OCI-LY3 (cell line): ENCODE measurements around the gene ROBO2.

ENCODE experiments used
- H2AFZ ChIP-seq: fragments of 200-600, 300-600 bp; shearing (Covaris generic); 2 replicates; pipeline ENCODE4 v1.6.0; 2014; ENCODE audit warnings: antibody characterized with exemption, low read depth, low read length
- H3K27ac ChIP-seq: fragments of 200-600, 300-600 bp; sonication (generic); 2 replicates; pipeline ENCODE4 v1.5.1; 2014; ENCODE audit warnings: mild to moderate bottlenecking, low read length, moderate library complexity, mixed read lengths
- H3K27me3 ChIP-seq: fragments of 200-600, 300-600 bp; sonication (generic); 2 replicates; pipeline ENCODE4 v1.6.1; 2014; ENCODE audit warnings: low read depth, low read length, mixed read lengths
- H3K36me3 ChIP-seq: fragments of 200-600, 300-600 bp; sonication (generic); replicated peaks from 2 replicates; pipeline ENCODE3; 2014; ENCODE audit warnings: low read depth, low read length, mixed read lengths
- H3K4me1 ChIP-seq: fragments of 300-600, 200-600 bp; sonication (generic); 2 replicates; pipeline ENCODE4 v1.6.1; 2014; ENCODE audit warnings: low read length, mixed read lengths
- H3K4me2 ChIP-seq: fragments of 200-600, 300-600 bp; sonication (generic); 2 replicates; pipeline ENCODE4 v1.6.1; 2014; ENCODE audit warnings: low read length, mixed read lengths
- H3K4me3 ChIP-seq: fragments of 300-600, 200-600 bp; sonication (generic); 2 replicates; pipeline ENCODE4 v1.5.1; 2014; ENCODE audit warnings: antibody characterized with exemption, mild to moderate bottlenecking, low read length, moderate library complexity
- H3K79me2 ChIP-seq: fragments of 300-600, 200-600 bp; shearing (Covaris generic); 2 replicates; pipeline ENCODE4 v1.6.1; 2014; ENCODE audit warnings: mild to moderate bottlenecking, low read length, mixed read lengths
- H3K9ac ChIP-seq: fragments of 300-600, 200-600 bp; shearing (Covaris generic); 2 replicates; pipeline ENCODE4 v1.6.0; 2014; ENCODE audit warnings: mild to moderate bottlenecking, low read length, moderate library complexity
- H3K9me3 ChIP-seq: fragments of 200-600, 300-600 bp; shearing (Covaris generic); 2 replicates; pipeline ENCODE4 v1.6.1; 2014; ENCODE audit warnings: low read length, mixed read lengths; ENCODE audit not compliant: insufficient read depth
- H4K20me1 ChIP-seq: fragments of 200-600, 300-600 bp; sonication (generic); 2 replicates; pipeline ENCODE4 v1.6.1; 2016; ENCODE audit warnings: low read length, mixed read lengths; ENCODE audit not compliant: insufficient read depth
- EZH2phosphoT487 ChIP-seq: fragments of 200-600 bp; shearing (Covaris generic); IDR thresholded peaks from 2 replicates; pipeline ENCODE4 v1.6.1; 2018; ENCODE audit warnings: antibody characterized with exemption, mixed run types, low read depth
- TF ChIP-seq, protein P1 (sequence below): fragments of 200-600, 300-600 bp; sonication (generic); IDR thresholded peaks from 2 replicates; pipeline ENCODE4 v1.5.1; 2014; ENCODE audit warnings: antibody characterized with exemption, low read length, low read depth

ROBO2 gene

DNA sequence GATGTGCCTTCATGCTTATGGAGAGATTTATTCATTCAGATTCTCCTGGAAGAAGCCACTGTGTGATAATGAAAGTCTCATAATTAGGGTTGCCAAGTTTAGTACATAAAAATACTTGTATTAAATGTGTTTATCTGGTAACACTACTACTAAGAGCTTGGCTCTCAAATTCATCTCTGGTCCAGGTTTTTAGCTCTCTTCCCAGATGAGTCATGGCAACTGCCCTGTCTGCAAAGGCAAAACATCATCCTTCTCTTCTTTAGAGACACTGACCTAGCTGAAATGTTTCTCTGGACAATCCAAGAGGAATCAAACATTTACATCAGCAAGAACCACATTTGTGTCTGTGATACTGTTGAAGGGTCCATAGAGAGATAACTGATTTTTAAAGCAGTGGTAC lies 269.6 kb downstream of the ROBO2 start:
- H4K20me1 ChIP-seq: no peaks in the 10 kb centered on the region
- no peak overlapping the region for H2AFZ ChIP-seq
- H3K4me3 ChIP-seq: no peak overlapping the region
- H3K79me2 ChIP-seq: no peaks in the 10 kb centered on the region
- H3K27ac ChIP-seq: no peak overlapping the region
- no peak overlapping the region for H3K9ac ChIP-seq
- H3K4me1 ChIP-seq: no peaks in the 10 kb centered on the region
- no peak overlapping the region for H3K4me2 ChIP-seq
- no peaks in the 10 kb centered on the region for H3K36me3 ChIP-seq
- no peak for TF ChIP-seq EZH2phosphoT487
- TF ChIP-seq, protein P1, sequence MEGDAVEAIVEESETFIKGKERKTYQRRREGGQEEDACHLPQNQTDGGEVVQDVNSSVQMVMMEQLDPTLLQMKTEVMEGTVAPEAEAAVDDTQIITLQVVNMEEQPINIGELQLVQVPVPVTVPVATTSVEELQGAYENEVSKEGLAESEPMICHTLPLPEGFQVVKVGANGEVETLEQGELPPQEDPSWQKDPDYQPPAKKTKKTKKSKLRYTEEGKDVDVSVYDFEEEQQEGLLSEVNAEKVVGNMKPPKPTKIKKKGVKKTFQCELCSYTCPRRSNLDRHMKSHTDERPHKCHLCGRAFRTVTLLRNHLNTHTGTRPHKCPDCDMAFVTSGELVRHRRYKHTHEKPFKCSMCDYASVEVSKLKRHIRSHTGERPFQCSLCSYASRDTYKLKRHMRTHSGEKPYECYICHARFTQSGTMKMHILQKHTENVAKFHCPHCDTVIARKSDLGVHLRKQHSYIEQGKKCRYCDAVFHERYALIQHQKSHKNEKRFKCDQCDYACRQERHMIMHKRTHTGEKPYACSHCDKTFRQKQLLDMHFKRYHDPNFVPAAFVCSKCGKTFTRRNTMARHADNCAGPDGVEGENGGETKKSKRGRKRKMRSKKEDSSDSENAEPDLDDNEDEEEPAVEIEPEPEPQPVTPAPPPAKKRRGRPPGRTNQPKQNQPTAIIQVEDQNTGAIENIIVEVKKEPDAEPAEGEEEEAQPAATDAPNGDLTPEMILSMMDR: no peak
- H3K9me3 ChIP-seq: no peaks in the 10 kb centered on the region
- H3K27me3 ChIP-seq: no peaks in the 10 kb centered on the region

DNA sequence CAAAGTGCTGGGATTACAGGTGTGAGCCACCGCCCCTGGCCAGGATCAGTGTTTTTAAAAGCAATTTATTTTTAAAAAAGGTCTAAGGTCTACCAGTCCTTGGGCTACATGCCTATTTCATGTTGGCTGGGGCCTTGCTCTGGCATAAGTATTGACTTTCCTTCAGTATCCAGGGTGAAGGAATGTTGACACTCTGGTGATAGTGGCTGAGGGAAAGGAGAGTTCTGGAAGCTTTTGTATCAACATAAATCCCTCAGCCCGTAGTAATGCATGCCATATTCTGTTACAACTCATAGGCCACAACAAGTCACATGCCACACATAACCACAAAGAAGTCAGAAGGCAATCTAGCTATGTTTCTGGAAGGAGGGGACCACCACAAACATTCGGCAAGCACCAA lies 273.9 kb downstream of the ROBO2 start:
- Histone ChIP-seq H3K4me1 (no peaks in the 10 kb centered on the region), H3K4me3 (no peak overlapping the region), H3K79me2 (no peaks in the 10 kb centered on the region), H3K9me3 (no peaks in the 10 kb centered on the region), H3K27ac (no peak overlapping the region), H3K27me3 (no peaks in the 10 kb centered on the region), H4K20me1 (no peaks in the 10 kb centered on the region), H2AFZ (no peak overlapping the region), H3K9ac (no peak overlapping the region), H3K36me3 (no peaks in the 10 kb centered on the region), H3K4me2 (no peak overlapping the region)
- TF ChIP-seq EZH2phosphoT487: no peak
- TF ChIP-seq, protein P1: no peak

DNA sequence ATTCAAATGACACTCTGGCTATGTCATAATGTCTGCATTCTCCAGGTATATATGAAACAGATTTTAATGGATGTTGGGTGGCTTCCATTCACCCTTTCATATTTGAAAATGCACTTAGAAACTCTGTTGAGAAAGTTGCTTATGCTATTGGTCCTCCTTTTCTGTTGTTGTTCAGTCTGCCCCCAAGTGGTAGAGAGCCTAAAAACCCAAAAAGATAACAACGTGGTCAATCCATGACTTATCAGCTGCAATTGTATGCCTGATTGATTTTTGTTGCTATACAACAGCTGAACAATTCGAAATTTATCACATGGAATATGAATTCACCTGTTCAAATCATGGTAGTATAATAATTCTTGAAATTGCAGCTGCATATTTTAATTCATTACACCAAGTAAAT lies 279.8 kb downstream of the ROBO2 start:
- no peak for TF ChIP-seq EZH2phosphoT487
- TF ChIP-seq, protein P1: peak; percentile 70
- no peaks in the 10 kb centered on the region for H3K9me3 ChIP-seq
- H3K4me2 ChIP-seq: peak overlapping the region; percentile 53
- H2AFZ ChIP-seq: peak overlapping the region; percentile 86
- H3K27ac ChIP-seq: no peak overlapping the region
- H3K4me3 ChIP-seq: peak overlapping the region; percentile 59
- no peaks in the 10 kb centered on the region for H3K79me2 ChIP-seq
- H3K9ac ChIP-seq: no peak overlapping the region
- H3K4me1 ChIP-seq: peaks cover 7% of the 10 kb centered on the region
- H4K20me1 ChIP-seq: no peaks in the 10 kb centered on the region
- H3K36me3 ChIP-seq: no peaks in the 10 kb centered on the region
- H3K27me3 ChIP-seq: no peaks in the 10 kb centered on the region

DNA sequence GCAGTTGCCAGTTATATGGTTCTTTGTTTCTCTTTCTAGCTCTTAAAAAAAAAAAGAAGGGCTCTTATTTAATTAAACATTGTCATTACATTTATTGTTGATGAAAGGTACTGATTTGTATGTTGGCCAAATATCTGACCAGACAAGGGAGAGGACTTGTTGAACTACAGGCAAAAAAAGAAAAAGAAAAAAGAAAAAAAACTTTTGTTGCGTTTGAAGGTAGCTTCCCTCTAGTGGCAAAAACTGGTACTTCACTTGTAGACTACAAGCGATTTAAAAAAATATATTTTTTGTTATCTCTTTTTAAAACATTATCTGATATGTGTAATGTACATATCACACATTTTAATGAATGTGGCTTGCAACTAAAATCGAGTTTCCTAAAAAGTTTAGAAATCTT lies 280.6 kb downstream of the ROBO2 start:
- no peak overlapping the region for H3K27ac ChIP-seq
- peak overlapping the region; percentile 53 for H3K4me2 ChIP-seq
- H3K4me3 ChIP-seq: peak overlapping the region; percentile 59

More for the DNA sequence above, 280.6 kb downstream of the ROBO2 start:
- no peaks in the 10 kb centered on the region for H4K20me1 ChIP-seq
- H3K4me1 ChIP-seq: peaks cover 7% of the 10 kb centered on the region
- peak overlapping the region; percentile 86 for H2AFZ ChIP-seq
- H3K27me3 ChIP-seq: no peaks in the 10 kb centered on the region
- H3K9ac ChIP-seq: no peak overlapping the region
- no peaks in the 10 kb centered on the region for H3K36me3 ChIP-seq
- H3K79me2 ChIP-seq: no peaks in the 10 kb centered on the region
- no peaks in the 10 kb centered on the region for H3K9me3 ChIP-seq
- TF ChIP-seq, protein P1: peak; percentile 75
- no peak for TF ChIP-seq EZH2phosphoT487
